ENCODE measurements around the gene TPD52L2. TPM values are rescaled to one million over a fixed set of nuclear protein-coding genes. Genes with fewer than 3 reads are reported as not detected.
"Not testable (repeated sequence)": the region's sequence is repeated elsewhere in the genome, so short reads cannot be mapped to it uniquely, and the experiment has no call there.

TPD52L2 gene
- total RNA-seq, 1 donor from 2014 or later, result 73.8 TPM

GRCh38 chr20:63929071-63929470, 64.0 kb downstream of the TPD52L2 start:
- no peak overlapping the region for H3K27ac Mint-ChIP-seq
- no peak for TF ChIP-seq CTCF (IDR thresholded peaks at IDR 0.05; ENCODE audit: unreplicated experiment)
- H3K4me1 Mint-ChIP-seq, result peaks cover 2% of the 10 kb centered on the region
- no peak overlapping the region for H3K4me3 Mint-ChIP-seq
- peaks cover 29% of the 10 kb centered on the region for H3K36me3 Mint-ChIP-seq
- no peaks in the 10 kb centered on the region for H3K9me3 Mint-ChIP-seq
- DNase-seq (ENCODE audit: low spot score in 2 of 2, unreplicated experiment in 2 of 2), result no peak
- H3K27me3 Mint-ChIP-seq (ENCODE audit: low read depth), result no peaks in the 10 kb centered on the region

- not testable (repeated sequence) for H3K9me3 Mint-ChIP-seq; H3K4me3 Mint-ChIP-seq; H3K27me3 Mint-ChIP-seq (ENCODE audit: low read depth); H3K4me1 Mint-ChIP-seq; DNase-seq (ENCODE audit: low spot score in 2 of 2, unreplicated experiment in 2 of 2); H3K27ac Mint-ChIP-seq
- H3K36me3 Mint-ChIP-seq, result peaks cover 29% of the 10 kb centered on the region
Measured at GRCh38 chr20:63929473-63929883, 64.4 kb downstream of the TPD52L2 start.

- peaks cover 37% of the 10 kb centered on the region for H3K36me3 Mint-ChIP-seq
- no peak for DNase-seq (ENCODE audit: low spot score in 2 of 2, unreplicated experiment in 2 of 2)
- no peak overlapping the region for H3K27ac Mint-ChIP-seq
- H3K4me3 Mint-ChIP-seq, result no peak overlapping the region
- no peaks in the 10 kb centered on the region for H3K9me3 Mint-ChIP-seq
- H3K4me1 Mint-ChIP-seq, result no peaks in the 10 kb centered on the region
- no peak for TF ChIP-seq CTCF (IDR thresholded peaks at IDR 0.05; ENCODE audit: unreplicated experiment)
- no peaks in the 10 kb centered on the region for H3K27me3 Mint-ChIP-seq (ENCODE audit: low read depth)
Measured at GRCh38 chr20:63930971-63931553, 66.0 kb downstream of the TPD52L2 start.

GRCh38 chr20:63931735-63932134, 66.7 kb downstream of the TPD52L2 start:
- DNase-seq (ENCODE audit: low spot score in 2 of 2, unreplicated experiment in 2 of 2), result no peak
- Mint-ChIP-seq H3K4me1 (no peaks in the 10 kb centered on the region), H3K4me3 (no peak overlapping the region), H3K9me3 (no peaks in the 10 kb centered on the region), H3K27ac (no peak overlapping the region), H3K27me3 (ENCODE audit: low read depth) (no peaks in the 10 kb centered on the region), H3K36me3 (peaks cover 41% of the 10 kb centered on the region)
- no peak for TF ChIP-seq CTCF (IDR thresholded peaks at IDR 0.05; ENCODE audit: unreplicated experiment)

- no peak for DNase-seq (ENCODE audit: low spot score in 2 of 2, unreplicated experiment in 2 of 2)
- no peak overlapping the region for H3K27ac Mint-ChIP-seq
- TF ChIP-seq CTCF (IDR thresholded peaks at IDR 0.05; ENCODE audit: unreplicated experiment), result no peak
- H3K36me3 Mint-ChIP-seq, result peaks cover 45% of the 10 kb centered on the region
- no peaks in the 10 kb centered on the region for H3K9me3 Mint-ChIP-seq
- H3K4me3 Mint-ChIP-seq, result no peak overlapping the region
- H3K4me1 Mint-ChIP-seq, result no peaks in the 10 kb centered on the region
- no peaks in the 10 kb centered on the region for H3K27me3 Mint-ChIP-seq (ENCODE audit: low read depth)
Measured at GRCh38 chr20:63932606-63933160, 67.6 kb downstream of the TPD52L2 start.

GRCh38 chr20:63933646-63934045, 68.6 kb downstream of the TPD52L2 start:
- peaks cover 42% of the 10 kb centered on the region for H3K36me3 Mint-ChIP-seq
- DNase-seq (ENCODE audit: low spot score in 2 of 2, unreplicated experiment in 2 of 2), result no peak

More at GRCh38 chr20:63933646-63934045, 68.6 kb downstream of the TPD52L2 start:
- Mint-ChIP-seq H3K27ac (no peak overlapping the region), H3K9me3 (no peaks in the 10 kb centered on the region), H3K4me3 (no peak overlapping the region), H3K4me1 (no peaks in the 10 kb centered on the region), H3K27me3 (ENCODE audit: low read depth) (no peaks in the 10 kb centered on the region)
- no peak for TF ChIP-seq CTCF (IDR thresholded peaks at IDR 0.05; ENCODE audit: unreplicated experiment)
